KOPT-K1 (cell line): ENCODE measurements around the gene HEATR3.

ENCODE experiments used
- H3K27ac ChIP-seq: fragments of 200-600 bp; sonication (generic); 2 replicates; pipeline ENCODE4 v1.5.1; 2016; ENCODE audit warnings: antibody characterized with exemption, mild to moderate bottlenecking, low read depth, low read length; ENCODE audit not compliant: poor library complexity, severe bottlenecking
- H3K36me3 ChIP-seq: fragments of 200-600 bp; sonication (generic); 2 replicates; pipeline ENCODE4 v1.5.1; 2017; ENCODE audit warnings: antibody characterized with exemption, mild to moderate bottlenecking, low read length, moderate library complexity; ENCODE audit not compliant: insufficient read depth
- H3K9me3 ChIP-seq: fragments of 200-600 bp; sonication (generic); 2 replicates; pipeline ENCODE4 v1.5.1; 2017; ENCODE audit warnings: antibody characterized with exemption, low read length, mild to moderate bottlenecking; ENCODE audit not compliant: insufficient read depth, poor library complexity, severe bottlenecking

Gene HEATR3

GRCh38 chr16:50040710-50041109 is 25.1 kb upstream of the HEATR3 start:
- no peak overlapping the region for H3K27ac ChIP-seq

GRCh38 chr16:50043358-50043757 is 22.4 kb upstream of the HEATR3 start:
- Histone ChIP-seq H3K9me3 (no peaks in the 10 kb centered on the region), H3K36me3 (no peaks in the 10 kb centered on the region; the same call in 1 of the 2 replicates), H3K27ac (no peak overlapping the region)

More at GRCh38 chr16:50040710-50041109, 25.1 kb upstream of the HEATR3 start:
- no peaks in the 10 kb centered on the region for H3K9me3 ChIP-seq
- H3K36me3 ChIP-seq: peaks cover 20% of the 10 kb centered on the region

- no peaks in the 10 kb centered on the region for H3K36me3 ChIP-seq
- no peaks in the 10 kb centered on the region for H3K9me3 ChIP-seq
- H3K27ac ChIP-seq: no peak overlapping the region
These were observed 20.4 kb upstream of the HEATR3 start for GRCh38 chr16:50045412-50045811.

- H3K27ac ChIP-seq: no peak overlapping the region
- no peaks in the 10 kb centered on the region for H3K36me3 ChIP-seq
- no peaks in the 10 kb centered on the region for H3K9me3 ChIP-seq
These were observed 18.9 kb upstream of the HEATR3 start for GRCh38 chr16:50046853-50047252.

DNA sequence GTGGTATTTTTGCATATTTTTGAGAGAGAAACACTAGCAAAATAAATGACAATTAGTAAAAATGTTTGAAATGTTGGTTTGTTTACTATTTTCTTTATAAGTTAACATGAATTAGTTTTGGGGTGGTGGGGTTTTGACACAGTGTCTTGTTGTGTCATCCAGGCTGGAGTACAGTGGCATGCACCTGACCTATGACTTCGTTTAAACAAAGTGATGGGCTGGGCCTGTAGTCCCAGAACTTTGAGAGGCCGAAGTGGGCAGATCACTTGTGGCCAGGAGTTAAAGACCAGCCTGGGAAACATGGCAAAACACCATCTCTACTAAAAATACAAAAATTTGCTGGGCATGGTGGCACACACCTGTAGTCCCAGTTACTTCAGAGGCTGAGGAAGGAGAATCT is 17.9 kb upstream of the HEATR3 start:
- no peaks in the 10 kb centered on the region for H3K9me3 ChIP-seq
- H3K36me3 ChIP-seq: no peaks in the 10 kb centered on the region
- H3K27ac ChIP-seq: no peak overlapping the region

DNA sequence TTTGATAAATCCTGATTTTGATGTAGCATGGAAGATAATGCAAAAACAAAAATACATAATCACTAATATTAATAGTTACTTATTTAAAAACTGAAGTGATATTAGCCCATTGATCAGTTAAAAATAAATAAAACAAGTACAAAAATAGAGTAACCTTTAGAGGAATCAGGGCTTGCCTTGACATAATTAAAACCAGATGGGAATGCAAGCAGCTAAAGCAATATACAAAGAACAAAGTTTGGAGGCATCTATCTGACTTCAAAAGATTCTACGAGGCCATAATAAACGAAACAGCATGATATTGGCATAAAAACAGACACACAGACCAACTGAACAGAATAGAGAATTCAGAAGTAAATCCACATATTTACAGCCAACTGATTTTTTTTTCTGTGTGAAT is 15.0 kb upstream of the HEATR3 start:
- H3K27ac ChIP-seq: no peak overlapping the region
- H3K9me3 ChIP-seq: peaks cover 2% of the 10 kb centered on the region
- no peaks in the 10 kb centered on the region for H3K36me3 ChIP-seq

DNA sequence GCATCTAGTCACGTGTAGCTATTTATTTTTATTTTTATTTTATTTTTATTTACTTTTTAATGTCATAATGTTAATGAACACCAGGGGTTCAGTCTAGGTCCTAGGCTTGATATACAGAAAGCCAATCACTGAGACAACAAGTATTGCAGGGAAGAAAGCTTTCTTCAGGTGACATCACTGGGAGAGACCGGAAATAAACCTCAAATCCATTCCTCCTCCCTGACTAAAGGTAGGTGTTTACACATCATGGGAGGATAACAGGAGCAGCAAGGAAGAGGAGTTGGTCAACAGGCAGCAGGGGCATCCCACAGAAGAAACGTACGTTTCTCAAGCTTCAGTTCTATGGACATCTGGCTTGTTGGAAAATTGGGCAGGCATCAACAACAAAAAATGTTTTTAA is 9.5 kb upstream of the HEATR3 start:
- H3K27ac ChIP-seq: no peak overlapping the region
- H3K9me3 ChIP-seq: peaks cover 19% of the 10 kb centered on the region
- no peaks in the 10 kb centered on the region for H3K36me3 ChIP-seq

GRCh38 chr16:50058091-50058771 is 7.5 kb upstream of the HEATR3 start:
- H3K27ac ChIP-seq: no peak overlapping the region
- peaks cover 19% of the 10 kb centered on the region for H3K9me3 ChIP-seq

GRCh38 chr16:50059111-50059510 is 6.7 kb upstream of the HEATR3 start:
- H3K27ac ChIP-seq: no peak overlapping the region
- H3K36me3 ChIP-seq: no peaks in the 10 kb centered on the region
- H3K9me3 ChIP-seq: peaks cover 19% of the 10 kb centered on the region

More at GRCh38 chr16:50058091-50058771, 7.5 kb upstream of the HEATR3 start:
- no peaks in the 10 kb centered on the region for H3K36me3 ChIP-seq

GRCh38 chr16:50059669-50060068 is 6.1 kb upstream of the HEATR3 start:
- H3K27ac ChIP-seq: no peak overlapping the region
- peaks cover 19% of the 10 kb centered on the region for H3K9me3 ChIP-seq

DNA sequence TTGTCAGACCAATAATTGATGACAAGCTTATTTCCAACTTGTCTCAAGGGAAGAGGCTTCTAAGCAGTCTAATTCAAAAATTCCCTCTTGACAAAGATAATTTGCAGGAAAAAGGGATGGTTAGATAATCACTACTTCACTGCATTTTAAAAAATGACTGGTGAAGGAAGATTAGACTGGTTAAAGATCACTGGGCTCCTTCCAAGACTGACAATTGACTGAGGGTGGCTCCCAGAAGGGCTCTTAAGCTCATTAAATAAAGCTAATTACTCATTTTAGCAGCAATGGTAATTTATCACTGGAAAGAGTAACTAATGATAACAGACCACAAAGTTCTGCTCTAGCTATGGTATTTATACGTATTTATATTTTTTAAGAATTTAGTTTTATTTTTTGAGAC is 4.4 kb upstream of the HEATR3 start:
- H3K9me3 ChIP-seq: peaks cover 11% of the 10 kb centered on the region
- H3K27ac ChIP-seq: no peak overlapping the region
- no peaks in the 10 kb centered on the region for H3K36me3 ChIP-seq

More at GRCh38 chr16:50059669-50060068, 6.1 kb upstream of the HEATR3 start:
- H3K36me3 ChIP-seq: no peaks in the 10 kb centered on the region

- peak overlapping the region; percentile 82 for H3K27ac ChIP-seq
- H3K36me3 ChIP-seq: peaks cover 25% of the 10 kb centered on the region
- no peaks in the 10 kb centered on the region for H3K9me3 ChIP-seq
These were observed 538 bp upstream of the HEATR3 start for GRCh38 chr16:50065241-50065623.

GRCh38 chr16:50066482-50067289 is 916 bp downstream of the HEATR3 start:
- peak overlapping the region; percentile 82 for H3K27ac ChIP-seq
- no peaks in the 10 kb centered on the region for H3K9me3 ChIP-seq
- peaks cover 39% of the 10 kb centered on the region for H3K36me3 ChIP-seq

DNA sequence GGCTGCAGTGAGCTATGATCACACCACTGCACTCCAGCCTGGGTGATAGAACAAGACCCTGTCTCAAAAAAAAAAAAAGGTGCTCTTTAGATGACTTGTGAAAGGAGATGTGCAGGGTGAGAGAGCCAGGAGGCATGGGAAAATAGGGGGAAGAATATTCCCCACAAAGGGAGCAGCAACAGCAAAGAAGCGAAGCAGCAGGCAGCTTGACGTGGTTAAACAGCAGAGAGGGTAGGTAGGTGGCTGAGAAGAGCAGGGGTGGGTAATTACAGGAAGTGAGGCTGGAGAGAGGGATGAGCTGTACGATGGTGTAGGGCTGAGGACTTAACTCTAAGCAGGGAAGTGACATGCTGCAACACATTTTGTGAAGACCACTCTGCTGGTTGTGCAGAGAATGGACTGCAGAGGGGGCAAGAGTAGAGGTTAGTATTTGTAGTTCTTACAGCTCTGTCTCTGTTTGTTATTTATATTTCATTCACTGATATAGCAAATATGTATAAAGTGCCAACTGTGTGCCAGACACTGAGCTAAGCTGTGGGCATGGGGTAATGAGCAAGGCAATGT is 1.6 kb downstream of the HEATR3 start:
- Histone ChIP-seq H3K9me3 (no peaks in the 10 kb centered on the region), H3K27ac (peak overlapping the region; percentile 35), H3K36me3 (peaks cover 44% of the 10 kb centered on the region)

DNA sequence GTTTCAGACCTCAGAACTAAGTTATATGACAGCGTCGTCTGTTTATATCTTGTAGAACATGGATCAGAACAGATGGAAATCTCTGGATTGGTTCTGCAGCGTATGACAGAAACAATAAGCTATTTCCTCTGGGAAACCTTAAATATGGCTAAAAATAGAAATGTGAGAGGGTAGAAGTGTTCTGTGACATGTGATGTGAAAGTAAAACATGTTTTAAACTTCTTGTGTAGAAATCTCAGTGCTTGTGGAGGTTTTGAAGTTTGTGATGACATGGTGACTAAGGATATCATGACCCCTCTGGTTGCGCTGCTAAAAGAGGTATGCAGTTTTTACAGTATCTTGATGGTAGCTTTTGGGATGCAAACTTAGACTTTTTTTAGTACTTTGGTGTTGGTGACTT is 2.8 kb downstream of the HEATR3 start:
- Histone ChIP-seq H3K27ac (no peak overlapping the region), H3K9me3 (no peaks in the 10 kb centered on the region), H3K36me3 (peaks cover 55% of the 10 kb centered on the region)
